Stomach (tissue), 9 donors: ENCODE data around the gene EML6. TPM values are rescaled to one million over a fixed set of nuclear protein-coding genes. Genes with fewer than 3 reads are reported as not detected.

Experiments used
- DNase-seq, 2 donors: peaks; one replicate each; pipeline versions ENCODE4 v3.0.0 to v3.0.0-alpha.2; 2013 to 2019
- H3K27ac ChIP-seq, 5 donors: fragments of 200-600 bp in 4 of 5; sonication (generic) in 4 of 5; one replicate each; pipeline ENCODE4 v1.5.1; 2013 to 2019; ENCODE audit warnings: mild to moderate bottlenecking in 1 of 5, moderate library complexity in 1 of 5
- H3K27me3 ChIP-seq, 3 donors: fragments of 200-600 bp; sonication (generic); one replicate each; pipeline ENCODE4 v1.5.1; 2017 to 2019; ENCODE audit warnings: mixed run types in 1 of 3
- H3K36me3 ChIP-seq, 4 donors: fragments of 200-600 bp; sonication (generic); 1 replicate in 3 of 4; 2 replicates in 1 of 4; pipeline ENCODE4 v1.5.1; 2016 to 2019
- H3K4me1 ChIP-seq, 4 donors: fragments of 200-600 bp; sonication (generic); one replicate each; pipeline ENCODE4 v1.5.1; 2016 to 2019
- H3K4me3 ChIP-seq, 4 donors: fragments of 200-600 bp; sonication (generic) in 3 of 4; one replicate each; pipeline ENCODE4 v1.5.1; 2016 to 2019; ENCODE audit warnings: mild to moderate bottlenecking in 1 of 4
- H3K9me3 ChIP-seq, 4 donors: fragments of 200-600 bp; sonication (generic); one replicate each; pipeline ENCODE4 v1.5.1; 2016 to 2019
- CTCF ChIP-seq, 7 experiments: fragments of 450-650 bp in 4 of 7; fragments of 200-600 bp in 3 of 7; sonication (generic) in 3 of 7; IDR thresholded peaks; one replicate each; pipeline ENCODE4 v1.5.1; 2016 to 2019; ENCODE audit warnings: antibody characterized with exemption in 7 of 7, control low read depth in 2 of 7, mild to moderate bottlenecking in 1 of 7
- EP300 ChIP-seq: sonication (generic); formaldehyde crosslinking; IDR thresholded peaks from one replicate; pipeline ENCODE4 v1.6.1; 2017; ENCODE audit warnings: antibody characterized with exemption
- POLR2A ChIP-seq, 4 donors: fragments of 450-650 bp; IDR thresholded peaks; one replicate each; pipeline ENCODE4 v1.6.1; 2016; ENCODE audit warnings: antibody characterized with exemption in 4 of 4, control low read depth in 2 of 4, mild to moderate bottlenecking in 1 of 4, moderate library complexity in 1 of 4
- POLR2AphosphoS5 ChIP-seq, 3 donors: sonication (generic); formaldehyde crosslinking; IDR thresholded peaks; one replicate each; pipeline ENCODE4 v1.6.1; 2016; ENCODE audit warnings: antibody characterized with exemption in 3 of 3
- WGBS, 5 donors: extraction: QIAGEN DNeasy Blood & Tissue Kit in 3 of 5; methylation state at CpG; one replicate each; pipeline versions ENCODE4 v1.1.5 to v1.1.7; 2013 to 2018; 5-methylcytosine and 5-hydroxymethylcytosine counted together
- intact Hi-C: fragments of 100-400 bp; cut with DNase I; formaldehyde crosslinking; loops from one replicate; pipeline ENCODE4 v1.15.1; 2023; ENCODE audit warnings: low total_unique reads
- polyA plus RNA-seq, 3 donors: library from polyadenylated mRNA; stranded (reverse); fragments of 200-250 nt; gene quantifications; one replicate each; pipeline ENCODE4 v1.2.3, GENCODE V29; 2013
- total RNA-seq, 5 donors: library from RNA; depleted of rRNA; stranded (reverse); fragments of >200 nt; gene quantifications; one replicate each; pipeline versions ENCODE4 v1.1.0 to v1.2.3, GENCODE V29; 2014 to 2016
- donor health status: healthy with polysubstance abuse.
- donor health status: Bipolar disorder and iron deficiency.
- donor health status: healthy.

Gene EML6
- total and polyA plus RNA-seq, 8 donors, result 0.45 to 10.1 (median 1.8) TPM; not detected in 1

- Histone ChIP-seq H3K4me3 (no peak overlapping the region), H3K27ac (no peak overlapping the region), H3K9me3 (no peaks in the 10 kb centered on the region), H3K27me3 (no peaks in the 10 kb centered on the region), H3K4me1 (no peaks in the 10 kb centered on the region), H3K36me3 (no peaks in the 10 kb centered on the region)
- intact Hi-C loops, result no loop called here
- DNase-seq, result peak in 1 of 2 donors; percentile 26
- WGBS, 5 donors, result 63 to 79% (median 73%) methylated on average over 2 of the region's 2 CpGs
- no peak for TF ChIP-seq CTCF (IDR thresholded peaks at IDR 0.05)
- TF ChIP-seq POLR2AphosphoS5 (IDR thresholded peaks at IDR 0.05), result no peak
- no peak for TF ChIP-seq EP300
- TF ChIP-seq POLR2A (IDR thresholded peaks at IDR 0.05), result no peak
Measured at GRCh38 chr2:54845514-54845913, 122.1 kb downstream of the EML6 start.

GRCh38 chr2:54850171-54851122 lies 127.0 kb downstream of the EML6 start:
- intact Hi-C loops, result no loop called here
- H3K27me3 ChIP-seq, result no peaks in the 10 kb centered on the region

GRCh38 chr2:54853616-54854310 lies 130.3 kb downstream of the EML6 start:
- Histone ChIP-seq H3K27me3 (no peaks in the 10 kb centered on the region), H3K27ac (no peak overlapping the region), H3K36me3 (no peaks in the 10 kb centered on the region), H3K9me3 (no peaks in the 10 kb centered on the region), H3K4me3 (no peak overlapping the region), H3K4me1 (no peaks in the 10 kb centered on the region)
- DNase-seq, result no peak
- no peak for TF ChIP-seq CTCF (IDR thresholded peaks at IDR 0.05)
- no peak for TF ChIP-seq POLR2A (IDR thresholded peaks at IDR 0.05)
- no peak for TF ChIP-seq POLR2AphosphoS5 (IDR thresholded peaks at IDR 0.05)
- TF ChIP-seq EP300, result no peak
- intact Hi-C loops, result no loop called here
- 79 to 87% (median 84%) methylated on average over 5 of the region's 5 CpGs for WGBS, 5 donors

More at GRCh38 chr2:54850171-54851122, 127.0 kb downstream of the EML6 start:
- H3K36me3 ChIP-seq, result no peaks in the 10 kb centered on the region
- no peak overlapping the region for H3K27ac ChIP-seq
- H3K4me1 ChIP-seq, result no peaks in the 10 kb centered on the region
- no peak overlapping the region for H3K4me3 ChIP-seq
- WGBS, 5 donors, result 92 to 98% (median 96%) methylated on average over 8 of the region's 8 CpGs
- TF ChIP-seq CTCF (IDR thresholded peaks at IDR 0.05), result no peak
- TF ChIP-seq POLR2AphosphoS5 (IDR thresholded peaks at IDR 0.05), result no peak
- TF ChIP-seq POLR2A (IDR thresholded peaks at IDR 0.05), result no peak
- TF ChIP-seq EP300, result no peak
- H3K9me3 ChIP-seq, result no peaks in the 10 kb centered on the region
- DNase-seq, result no peak

- intact Hi-C loops, result no loop called here
- no peak overlapping the region for H3K27ac ChIP-seq
- H3K27me3 ChIP-seq, result no peaks in the 10 kb centered on the region
- TF ChIP-seq POLR2A (IDR thresholded peaks at IDR 0.05), result no peak
- no peak overlapping the region for H3K4me3 ChIP-seq
- H3K4me1 ChIP-seq, result no peaks in the 10 kb centered on the region
- H3K9me3 ChIP-seq, result no peaks in the 10 kb centered on the region
- no peak for DNase-seq
- 70 to 98% (median 87%) methylated on average over 2 of the region's 2 CpGs for WGBS, 5 donors
- H3K36me3 ChIP-seq, result no peaks in the 10 kb centered on the region
Measured at GRCh38 chr2:54855434-54855833, 132.0 kb downstream of the EML6 start.
